MM.1S (cell line): ENCODE results near the gene EPDR1.

Source experiments
- DNase-seq: peaks from one replicate; pipeline ENCODE4 v3.0.0-alpha.2; 2015
- H2AFZ ChIP-seq: fragments of 300-600 bp; sonication (generic); 2 replicates; pipeline ENCODE4 v1.6.0; 2016; ENCODE audit warnings: antibody characterized with exemption, low read length
- H3F3A ChIP-seq: fragments of 300-600 bp; sonication (generic); 2 replicates; pipeline ENCODE4 v1.6.1; 2016; ENCODE audit warnings: mild to moderate bottlenecking, antibody characterized with exemption, low read length, moderate library complexity, mixed read lengths; ENCODE audit not compliant: insufficient read depth
- H3K27ac ChIP-seq: fragments of 300-600 bp; sonication (generic); 2 replicates; pipeline ENCODE4 v1.5.1; 2016; ENCODE audit warnings: mild to moderate bottlenecking, low read length
- H3K27me3 ChIP-seq: fragments of 300-600 bp; sonication (generic); replicated peaks from 2 replicates; pipeline ENCODE4 v1.6.0; 2016; ENCODE audit warnings: low read length; ENCODE audit not compliant: insufficient read depth
- H3K36me3 ChIP-seq: fragments of 300-600 bp; sonication (generic); replicated peaks from 2 replicates; pipeline ENCODE4 v1.6.1; 2016; ENCODE audit warnings: mild to moderate bottlenecking, low read length, mixed read lengths; ENCODE audit not compliant: insufficient read depth
- H3K4me1 ChIP-seq: fragments of 300-600 bp; sonication (generic); 2 replicates; pipeline ENCODE4 v1.6.1; 2016; ENCODE audit warnings: low read length, mixed read lengths
- H3K4me2 ChIP-seq: fragments of 300-600 bp; sonication (generic); 2 replicates; pipeline ENCODE4 v1.6.0; 2016; ENCODE audit warnings: low read depth, low read length
- H3K4me3 ChIP-seq: fragments of 300-600 bp; sonication (generic); 2 replicates; pipeline ENCODE4 v1.5.1; 2016; ENCODE audit warnings: low read length, mixed read lengths
- H3K79me2 ChIP-seq: fragments of 300-600 bp; sonication (generic); 2 replicates; pipeline ENCODE4 v1.6.1; 2016; ENCODE audit warnings: mixed run types, low read length, mixed read lengths
- H3K9ac ChIP-seq: fragments of 300-600 bp; sonication (generic); 2 replicates; pipeline ENCODE4 v1.6.1; 2016; ENCODE audit warnings: low read length, mixed read lengths
- H3K9me2 ChIP-seq: fragments of 300-600 bp; sonication (generic); replicated peaks from 2 replicates; pipeline ENCODE4 v1.6.1; 2016; ENCODE audit warnings: mild to moderate bottlenecking, low read length, mixed read lengths; ENCODE audit not compliant: insufficient read depth
- H3K9me3 ChIP-seq: fragments of 300-600 bp; sonication (generic); replicated peaks from 2 replicates; pipeline ENCODE4 v1.6.1; 2016; ENCODE audit warnings: mild to moderate bottlenecking, low read length, mixed read lengths; ENCODE audit not compliant: insufficient read depth
- H4K20me1 ChIP-seq: fragments of 300-600 bp; sonication (generic); 2 replicates; pipeline ENCODE4 v1.6.1; 2016; ENCODE audit warnings: mild to moderate bottlenecking, low read length, moderate library complexity, mixed read lengths; ENCODE audit not compliant: insufficient read depth
- CTCF ChIP-seq: fragments of 300-600 bp; sonication (generic); IDR thresholded peaks from 2 replicates; pipeline ENCODE4 v1.5.1; 2016; ENCODE audit warnings: antibody characterized with exemption, low read length, mixed read lengths
- EZH2 ChIP-seq: fragments of 300-600 bp; sonication (generic); optimal IDR thresholded peaks from 2 replicates; pipeline ENCODE3; 2017; ENCODE audit warnings: low read depth, mild to moderate bottlenecking, antibody characterized with exemption, low read length, mixed read lengths
- EZH2phosphoT487 ChIP-seq: fragments of 300-600 bp; sonication (generic); IDR thresholded peaks from 2 replicates; pipeline ENCODE4 v1.6.1; 2018; ENCODE audit warnings: antibody characterized with exemption, low read length

EPDR1 gene

DNA sequence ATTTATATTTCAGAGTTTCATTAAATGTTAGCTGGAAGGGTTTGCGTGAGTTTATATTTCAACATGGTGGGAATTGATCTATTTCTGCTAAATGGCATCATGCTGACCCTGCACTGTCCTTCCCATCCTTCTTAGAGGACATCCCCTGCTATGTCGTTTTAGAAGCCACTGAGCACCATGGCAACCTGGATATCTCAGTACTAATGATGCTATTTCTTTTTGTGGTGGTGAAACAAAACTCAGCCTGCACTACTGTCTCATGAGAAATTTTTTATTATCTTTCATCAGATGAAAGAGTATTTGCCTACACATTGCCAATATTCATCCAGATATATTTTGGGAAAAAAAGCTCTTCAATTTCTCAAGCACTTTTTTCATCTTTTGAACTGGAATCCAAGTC is 12.1 kb downstream of the EPDR1 start:
- Histone ChIP-seq H3K4me1 (no peaks in the 10 kb centered on the region), H3K4me2 (no peak overlapping the region), H3K27ac (no peak overlapping the region), H3K9me3 (no peaks in the 10 kb centered on the region), H3K79me2 (peaks cover 43% of the 10 kb centered on the region), H4K20me1 (no peaks in the 10 kb centered on the region), H2AFZ (no peak overlapping the region), H3K27me3 (no peaks in the 10 kb centered on the region), H3K36me3 (no peaks in the 10 kb centered on the region), H3K9ac (no peak overlapping the region), H3F3A (no peaks in the 10 kb centered on the region), H3K9me2 (no peaks in the 10 kb centered on the region), H3K4me3 (no peak overlapping the region)
- TF ChIP-seq EZH2 (no peak), CTCF (no peak), EZH2phosphoT487 (no peak)
- no peak for DNase-seq

DNA sequence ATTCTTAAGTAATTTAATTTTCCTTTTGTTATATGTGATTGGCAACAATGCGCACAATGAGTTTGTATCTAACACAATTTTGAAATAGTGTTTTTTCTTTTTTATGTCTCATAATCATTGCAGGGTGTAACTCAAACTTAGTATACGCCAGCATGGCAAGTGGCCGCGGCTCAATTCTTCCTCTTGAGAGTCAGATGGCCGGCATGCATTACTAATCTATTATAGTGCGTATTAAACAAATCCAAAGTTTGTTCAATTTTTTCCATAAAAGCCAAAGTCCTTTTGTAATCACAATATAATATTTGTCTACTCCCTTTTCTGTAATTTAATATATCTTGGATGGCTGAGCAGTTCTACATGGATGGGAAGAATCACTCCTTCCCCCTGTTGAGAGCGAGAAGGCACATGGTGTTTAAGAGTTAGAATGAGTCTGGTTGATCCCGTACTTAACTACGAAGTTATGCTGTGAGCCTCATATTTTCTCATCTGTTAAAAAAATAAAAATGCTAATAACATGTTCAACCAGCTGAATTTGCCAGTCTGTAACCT is 12.7 kb downstream of the EPDR1 start:
- DNase-seq, result no peak
- Histone ChIP-seq H3K27me3 (no peaks in the 10 kb centered on the region), H3K4me2 (no peak overlapping the region), H3K9me3 (no peaks in the 10 kb centered on the region), H3K9me2 (no peaks in the 10 kb centered on the region), H4K20me1 (no peaks in the 10 kb centered on the region), H3K4me3 (no peak overlapping the region), H3K4me1 (no peaks in the 10 kb centered on the region), H3K9ac (no peak overlapping the region), H2AFZ (no peak overlapping the region), H3F3A (no peaks in the 10 kb centered on the region), H3K27ac (no peak overlapping the region), H3K79me2 (peaks cover 38% of the 10 kb centered on the region), H3K36me3 (no peaks in the 10 kb centered on the region)
- TF ChIP-seq CTCF, result no peak
- no peak for TF ChIP-seq EZH2phosphoT487
- no peak for TF ChIP-seq EZH2

GRCh38 chr7:37942934-37943610 is 22.6 kb downstream of the EPDR1 start:
- Histone ChIP-seq H3K4me3 (no peak overlapping the region), H3K79me2 (peaks cover 25% of the 10 kb centered on the region), H3K9me2 (no peaks in the 10 kb centered on the region), H3K4me2 (no peak overlapping the region), H2AFZ (no peak overlapping the region), H4K20me1 (no peaks in the 10 kb centered on the region), H3K27me3 (no peaks in the 10 kb centered on the region), H3K9ac (no peak overlapping the region), H3K36me3 (no peaks in the 10 kb centered on the region), H3K4me1 (0 out of 2 replicates have a peak, but pooled peaks cover 2% of the 10 kb centered on the region), H3K9me3 (no peaks in the 10 kb centered on the region), H3K27ac (no peak overlapping the region), H3F3A (no peaks in the 10 kb centered on the region)
- TF ChIP-seq EZH2phosphoT487 (no peak), EZH2 (no peak), CTCF (no peak)
- no peak for DNase-seq
